NCI-H524 (cell line): ENCODE results near the gene IL16.

Experiments used
- DNase-seq, 2 experiments: peaks; one replicate each; lab custom pipeline; 2025; lab: John Stamatoyannopoulos, UW

The IL16 gene

GRCh38 chr15:81174792-81175327, 21.8 kb upstream of the IL16 start:
- no peak for DNase-seq

- no peak for DNase-seq
Observed at GRCh38 chr15:81175496-81175895, 21.2 kb upstream of the IL16 start.

- DNase-seq = no peak
Observed at GRCh38 chr15:81176291-81176893, 20.3 kb upstream of the IL16 start.

GRCh38 chr15:81178365-81178764, 18.3 kb upstream of the IL16 start:
- no peak for DNase-seq

- no peak for DNase-seq
Observed at GRCh38 chr15:81181220-81181619, 15.5 kb upstream of the IL16 start.

GRCh38 chr15:81182031-81182755, 14.5 kb upstream of the IL16 start:
- DNase-seq = no peak

- DNase-seq = no peak
Observed at GRCh38 chr15:81182756-81183438, 13.8 kb upstream of the IL16 start.

- DNase-seq = no peak
Observed at GRCh38 chr15:81183439-81183775, 13.3 kb upstream of the IL16 start.

- peak in 1 of 2 experiments; percentile 28 for DNase-seq
Observed at GRCh38 chr15:81184188-81184587, 12.5 kb upstream of the IL16 start.

- DNase-seq = no peak
Observed at GRCh38 chr15:81185631-81186295, 10.9 kb upstream of the IL16 start.

- no peak for DNase-seq
Observed at GRCh38 chr15:81188354-81188753, 8.3 kb upstream of the IL16 start.

GRCh38 chr15:81189583-81190283, 6.9 kb upstream of the IL16 start:
- DNase-seq = no peak

GRCh38 chr15:81190922-81191507, 5.7 kb upstream of the IL16 start:
- DNase-seq = no peak

GRCh38 chr15:81191701-81192100, 5.0 kb upstream of the IL16 start:
- no peak for DNase-seq

GRCh38 chr15:81194723-81195122, 2.0 kb upstream of the IL16 start:
- no peak for DNase-seq

GRCh38 chr15:81195339-81195864, 1.3 kb upstream of the IL16 start:
- no peak for DNase-seq

- DNase-seq = no peak
Observed at GRCh38 chr15:81197255-81197630, 564 bp downstream of the IL16 start.

GRCh38 chr15:81197688-81198281, 1.1 kb downstream of the IL16 start:
- no peak for DNase-seq

- DNase-seq = no peak
Observed at GRCh38 chr15:81199031-81199779, 2.5 kb downstream of the IL16 start.

- DNase-seq = no peak
Observed at GRCh38 chr15:81206018-81206417, 9.3 kb downstream of the IL16 start.
